ENCODE data around the gene VDAC1.

- no peak for TF ChIP-seq RAD21 (IDR thresholded peaks at IDR 0.05 in 1 of 2, conservative IDR thresholded peaks at IDR 0.05 in 1 of 2; ENCODE audit: low read depth in 2 of 2, low read length in 2 of 2)
- TF ChIP-seq RBBP5 (IDR thresholded peaks at IDR 0.05; ENCODE audit: borderline replicate concordance, low read depth, low read length) = no peak
- no peak for TF ChIP-seq JUND (IDR thresholded peaks at IDR 0.05; ENCODE audit: low read length)
- TF ChIP-seq BACH1 (IDR thresholded peaks at IDR 0.05; ENCODE audit: low read length) = no peak
- TF ChIP-seq CTCF (IDR thresholded peaks at IDR 0.05; ENCODE audit: control extremely low read depth in 1 of 3, insufficient read depth in 1 of 3, low read depth in 1 of 3, low read length in 3 of 3) = no peak
- no peak for TF ChIP-seq RXRA (IDR thresholded peaks at IDR 0.05; ENCODE audit: insufficient read depth, low read depth, low read length)
- TF ChIP-seq GABPA (IDR thresholded peaks at IDR 0.05; ENCODE audit: borderline replicate concordance, insufficient read depth, low read length) = no peak
- TF ChIP-seq JUN (IDR thresholded peaks at IDR 0.05; ENCODE audit: low read depth, low read length) = no peak
- TF ChIP-seq TAF1 (IDR thresholded peaks at IDR 0.05; ENCODE audit: low read depth, low read length) = no peak
- TF ChIP-seq EP300 (IDR thresholded peaks at IDR 0.05; ENCODE audit: borderline replicate concordance in 1 of 2, low read depth in 2 of 2, low read length in 2 of 2) = no peak
- no peak for TF ChIP-seq CHD7 (IDR thresholded peaks at IDR 0.05; ENCODE audit: insufficient replicate concordance, low read length)
- TF ChIP-seq KDM4A (IDR thresholded peaks at IDR 0.05; ENCODE audit: low read depth, low read length, severe bottlenecking) = no peak
- TF ChIP-seq CEBPB (IDR thresholded peaks at IDR 0.05; ENCODE audit: low read depth, low read length) = no peak
- no peak for TF ChIP-seq POLR2A (IDR thresholded peaks at IDR 0.05; ENCODE audit: control extremely low read depth in 1 of 2, low read depth in 2 of 2, low read length in 2 of 2)
These were observed 79.5 kb downstream of the VDAC1 start for GRCh38 chr5:133925269-133925668.

Data from H1 (cell line).